ENCODE results near the gene CBFA2T2. TPM values are rescaled to one million over a fixed set of nuclear protein-coding genes. Genes with fewer than 3 reads are reported as not detected.

Gene CBFA2T2
- total RNA-seq, 1 experiment from 2014 or later, result 7.5 TPM

- Histone ChIP-seq H3K4me3 (ENCODE audit: insufficient read depth, low read depth, low read length) (peak overlapping the region; percentile 82), H3K36me3 (replicated peaks; ENCODE audit: control insufficient read depth, insufficient read depth, low read length) (peaks cover 5% of the 10 kb centered on the region), H3K27me3 (ENCODE audit: control insufficient read depth, insufficient read depth, low read length) (peaks cover 3% of the 10 kb centered on the region; the same call in 1 of the 2 replicates)
- peak; percentile 82 for DNase-seq
Measured at GRCh38 chr20:33684533-33685327, 194.8 kb downstream of the CBFA2T2 start.

- H3K27me3 ChIP-seq (ENCODE audit: control insufficient read depth, insufficient read depth, low read length), result peaks cover 3% of the 10 kb centered on the region; the same call in 1 of the 2 replicates
- peak; percentile 86 for DNase-seq
- no peaks in the 10 kb centered on the region; the same call in none of the 2 replicates for H3K36me3 ChIP-seq (replicated peaks; ENCODE audit: control insufficient read depth, insufficient read depth, low read length)
- H3K4me3 ChIP-seq (ENCODE audit: insufficient read depth, low read depth, low read length), result peak overlapping the region; percentile 82
Measured at GRCh38 chr20:33685328-33686099, 195.6 kb downstream of the CBFA2T2 start.

- peak within 1 kb of the TSS; percentile 82 for H3K4me3 ChIP-seq (ENCODE audit: insufficient read depth, low read depth, low read length)
- H3K36me3 ChIP-seq (replicated peaks; ENCODE audit: control insufficient read depth, insufficient read depth, low read length), result no peaks in the 10 kb centered on the region; the same call in 1 of the 2 replicates
- DNase-seq, result peak; percentile 100
- peaks cover 4% of the 10 kb centered on the region; the same call in 1 of the 2 replicates for H3K27me3 ChIP-seq (ENCODE audit: control insufficient read depth, insufficient read depth, low read length)
Measured at GRCh38 chr20:33686100-33686983, 196.4 kb downstream of the CBFA2T2 start, which contains the start of gene E2F1. TSS of gene E2F1 (minus strand) at chr20:33686385. CDS start at chr20:33686264, 121 bp downstream.

- Histone ChIP-seq H3K27me3 (ENCODE audit: control insufficient read depth, insufficient read depth, low read length) (peaks cover 4% of the 10 kb centered on the region; the same call in 1 of the 2 replicates), H3K36me3 (replicated peaks; ENCODE audit: control insufficient read depth, insufficient read depth, low read length) (no peaks in the 10 kb centered on the region; the same call in 1 of the 2 replicates), H3K4me3 (ENCODE audit: insufficient read depth, low read depth, low read length) (peak overlapping the region; percentile 6; the same call in 1 of the 2 replicates)
- no peak for DNase-seq
Measured at GRCh38 chr20:33686984-33687366, 197.1 kb downstream of the CBFA2T2 start.

DNA sequence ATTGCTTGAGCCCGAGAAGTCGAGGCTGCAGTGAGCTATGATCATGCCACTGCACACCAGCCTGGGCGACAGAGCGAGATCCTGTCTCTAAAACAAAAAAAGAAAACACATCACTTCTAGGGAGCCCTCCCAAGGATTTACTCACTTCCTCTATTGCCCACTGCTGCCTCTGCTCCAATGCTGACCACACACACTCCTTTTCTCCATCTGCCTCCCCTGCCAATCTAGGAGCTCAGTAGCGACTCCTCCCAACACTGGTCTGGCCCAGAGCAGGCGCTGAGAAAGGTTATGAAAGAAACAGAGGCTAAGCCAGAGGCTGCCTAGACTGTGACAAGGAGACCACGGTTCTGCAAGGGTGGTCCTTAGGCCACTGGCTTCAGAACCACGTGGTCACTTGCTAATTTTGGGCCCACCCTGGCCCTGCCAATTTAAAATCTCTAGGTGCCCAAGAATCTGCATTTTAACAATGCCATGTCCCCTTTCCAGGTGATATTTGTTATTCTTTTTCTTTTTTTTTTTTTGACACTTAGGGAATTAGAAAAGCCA is 197.5 kb downstream of the CBFA2T2 start:
- Histone ChIP-seq H3K36me3 (replicated peaks; ENCODE audit: control insufficient read depth, insufficient read depth, low read length) (no peaks in the 10 kb centered on the region; the same call in 1 of the 2 replicates), H3K27me3 (ENCODE audit: control insufficient read depth, insufficient read depth, low read length) (peaks cover 4% of the 10 kb centered on the region; the same call in 1 of the 2 replicates), H3K4me3 (ENCODE audit: insufficient read depth, low read depth, low read length) (no peak overlapping the region)
- no peak for DNase-seq

DNA sequence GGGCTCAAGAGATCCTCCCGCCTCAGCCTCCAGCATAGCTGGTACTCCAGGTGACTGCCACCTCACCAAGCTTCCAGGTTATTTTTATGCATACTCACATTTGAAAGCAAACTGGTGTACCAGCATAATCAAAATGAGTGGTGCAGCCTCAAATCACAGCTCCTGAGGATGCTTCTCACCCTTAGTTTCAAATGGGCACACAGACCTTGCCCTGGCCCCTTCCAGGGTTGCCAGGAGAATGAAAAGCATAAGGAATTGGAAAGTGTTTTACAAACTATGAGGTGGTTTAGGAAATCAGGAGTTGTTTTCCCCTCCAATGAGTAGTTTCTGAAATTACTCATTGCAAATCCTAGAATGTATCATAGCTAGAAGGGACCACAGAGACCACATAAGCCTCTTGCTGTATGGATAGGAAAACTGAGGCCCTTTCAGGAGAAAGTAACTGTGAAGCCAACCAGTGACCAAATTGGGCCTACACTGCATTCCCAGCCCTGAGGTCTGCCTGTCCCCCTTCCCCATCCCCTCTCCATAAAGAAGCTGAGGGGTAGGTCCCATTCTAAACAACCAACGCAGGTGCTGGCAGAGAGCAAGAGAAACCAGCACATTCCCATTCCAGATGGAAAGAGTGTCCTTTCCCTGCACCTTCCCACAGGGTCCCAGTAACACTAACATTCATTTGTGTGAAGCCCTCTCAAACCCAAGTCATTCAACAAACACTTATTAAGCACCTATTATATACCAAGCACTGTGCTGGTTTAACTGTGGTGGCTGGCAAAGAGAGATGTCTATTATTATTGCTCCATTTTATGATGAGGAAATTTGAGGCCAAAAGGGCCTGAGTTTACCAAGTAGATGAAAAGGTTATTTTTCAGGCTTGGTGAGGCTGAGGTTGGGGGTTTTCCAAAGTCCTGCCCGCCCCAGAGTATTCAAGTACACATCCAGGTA is 198.4 kb downstream of the CBFA2T2 start:
- Histone ChIP-seq H3K36me3 (replicated peaks; ENCODE audit: control insufficient read depth, insufficient read depth, low read length) (no peaks in the 10 kb centered on the region; the same call in 1 of the 2 replicates), H3K4me3 (ENCODE audit: insufficient read depth, low read depth, low read length) (no peak overlapping the region), H3K27me3 (ENCODE audit: control insufficient read depth, insufficient read depth, low read length) (peaks cover 4% of the 10 kb centered on the region; the same call in 1 of the 2 replicates)
- no peak for DNase-seq

DNA sequence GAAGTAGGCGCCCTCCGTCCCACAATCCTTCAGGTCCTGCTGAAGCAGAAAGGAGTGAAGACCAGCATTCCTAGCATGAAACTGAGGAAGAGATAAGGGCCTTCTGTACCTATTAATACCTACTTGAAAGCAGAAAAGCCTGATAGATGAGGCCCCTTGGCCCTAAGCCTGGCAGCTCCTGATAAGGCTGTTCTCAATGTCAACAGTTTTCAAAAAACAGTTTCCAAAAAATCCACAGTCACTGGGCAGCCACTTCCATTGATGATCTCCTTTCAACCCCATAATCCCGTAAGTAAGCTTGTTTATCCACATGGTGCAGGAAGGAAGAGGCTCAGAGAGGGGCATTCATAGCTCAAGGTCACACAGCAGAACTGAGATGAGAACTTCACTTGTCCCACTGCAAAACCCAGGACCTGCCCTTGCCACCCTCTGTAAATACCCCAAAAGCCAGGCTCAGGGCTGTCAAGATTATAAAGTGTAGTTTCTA is 199.1 kb downstream of the CBFA2T2 start:
- Histone ChIP-seq H3K36me3 (replicated peaks; ENCODE audit: control insufficient read depth, insufficient read depth, low read length) (no peaks in the 10 kb centered on the region; the same call in 1 of the 2 replicates), H3K27me3 (ENCODE audit: control insufficient read depth, insufficient read depth, low read length) (peaks cover 4% of the 10 kb centered on the region; the same call in 1 of the 2 replicates), H3K4me3 (ENCODE audit: insufficient read depth, low read depth, low read length) (no peak overlapping the region)
- DNase-seq, result no peak

- no peaks in the 10 kb centered on the region for H3K36me3 ChIP-seq (replicated peaks; ENCODE audit: control insufficient read depth, insufficient read depth, low read length)
- no peak overlapping the region for H3K4me3 ChIP-seq (ENCODE audit: insufficient read depth, low read depth, low read length)
- no peak for DNase-seq
- peaks cover 4% of the 10 kb centered on the region; the same call in 1 of the 2 replicates for H3K27me3 ChIP-seq (ENCODE audit: control insufficient read depth, insufficient read depth, low read length)
Measured at GRCh38 chr20:33689493-33689892, 199.6 kb downstream of the CBFA2T2 start.

- DNase-seq, result no peak
- peaks cover 4% of the 10 kb centered on the region; the same call in 1 of the 2 replicates for H3K27me3 ChIP-seq (ENCODE audit: control insufficient read depth, insufficient read depth, low read length)
- H3K4me3 ChIP-seq (ENCODE audit: insufficient read depth, low read depth, low read length), result no peak overlapping the region
- H3K36me3 ChIP-seq (replicated peaks; ENCODE audit: control insufficient read depth, insufficient read depth, low read length), result no peaks in the 10 kb centered on the region
Measured at GRCh38 chr20:33689973-33690372, 200.1 kb downstream of the CBFA2T2 start.

DNA sequence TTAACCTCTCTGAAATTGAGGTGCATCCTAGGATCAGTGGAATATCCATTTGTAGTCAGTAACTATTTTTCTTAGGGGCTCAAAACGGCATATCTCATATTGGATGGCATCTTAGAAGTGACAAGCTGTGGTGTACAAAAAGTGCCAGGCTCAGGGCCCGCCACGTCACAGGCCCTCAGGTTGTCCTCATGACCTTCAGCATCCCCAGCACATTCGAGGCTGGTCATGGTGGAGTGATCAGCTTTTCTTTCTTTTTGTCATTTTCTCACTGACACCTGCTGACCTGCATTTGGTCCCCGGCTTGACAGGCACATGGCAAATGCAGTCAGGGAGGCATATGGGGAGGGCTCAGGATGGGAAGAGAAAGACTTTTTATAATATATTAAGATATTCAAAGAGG is 203.4 kb downstream of the CBFA2T2 start:
- Histone ChIP-seq H3K4me3 (ENCODE audit: insufficient read depth, low read depth, low read length) (no peak overlapping the region), H3K36me3 (replicated peaks; ENCODE audit: control insufficient read depth, insufficient read depth, low read length) (no peaks in the 10 kb centered on the region), H3K27me3 (ENCODE audit: control insufficient read depth, insufficient read depth, low read length) (peaks cover 1% of the 10 kb centered on the region; the same call in 1 of the 2 replicates)
- no peak for DNase-seq

DNA sequence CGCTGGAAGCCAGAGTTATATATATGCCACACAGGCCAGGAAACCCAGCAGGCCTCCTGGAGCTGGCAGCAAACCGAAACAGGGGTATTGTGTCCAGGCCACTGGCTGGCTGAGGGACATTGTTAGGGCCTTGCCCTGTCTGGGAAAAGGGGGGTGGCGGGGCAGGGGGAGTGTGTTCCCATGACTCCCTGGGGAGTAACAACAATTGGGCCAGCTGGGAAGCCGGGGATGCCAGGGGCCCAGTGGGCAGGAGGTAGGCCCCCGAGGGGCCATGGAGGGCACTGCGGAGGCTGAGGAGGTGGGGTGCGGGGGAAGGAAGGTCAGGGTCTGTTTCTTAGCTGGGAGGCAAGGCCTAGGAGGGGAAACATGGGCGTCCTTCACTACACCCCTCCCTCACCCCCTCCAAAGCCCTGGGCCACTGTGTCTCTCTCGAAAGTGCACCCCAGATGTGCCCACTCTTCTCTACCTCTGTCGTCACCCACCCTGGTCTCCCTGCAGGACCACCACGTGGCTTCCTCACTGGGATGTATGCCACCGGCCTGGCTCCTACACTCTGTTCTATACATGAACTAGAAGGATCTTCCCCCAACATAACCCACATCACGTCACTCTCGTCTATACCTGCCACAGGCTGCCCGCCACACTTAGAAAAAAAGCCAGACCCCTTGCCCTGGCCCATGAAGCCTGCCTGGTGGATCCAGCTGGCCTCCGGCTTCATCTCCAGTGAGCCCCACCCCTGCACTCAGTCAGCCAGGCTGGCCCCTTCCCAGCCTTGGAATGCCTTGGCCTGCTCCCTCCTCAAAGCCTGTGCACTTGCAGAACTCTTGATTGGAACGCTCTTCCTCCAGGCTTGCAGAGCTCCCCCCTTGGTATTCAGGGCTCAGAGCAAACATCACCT is 204.1 kb downstream of the CBFA2T2 start:
- Histone ChIP-seq H3K4me3 (ENCODE audit: insufficient read depth, low read depth, low read length) (no peak overlapping the region), H3K27me3 (ENCODE audit: control insufficient read depth, insufficient read depth, low read length) (peaks cover 1% of the 10 kb centered on the region; the same call in 1 of the 2 replicates), H3K36me3 (replicated peaks; ENCODE audit: control insufficient read depth, insufficient read depth, low read length) (no peaks in the 10 kb centered on the region)
- DNase-seq, result peak; percentile 67

DNA sequence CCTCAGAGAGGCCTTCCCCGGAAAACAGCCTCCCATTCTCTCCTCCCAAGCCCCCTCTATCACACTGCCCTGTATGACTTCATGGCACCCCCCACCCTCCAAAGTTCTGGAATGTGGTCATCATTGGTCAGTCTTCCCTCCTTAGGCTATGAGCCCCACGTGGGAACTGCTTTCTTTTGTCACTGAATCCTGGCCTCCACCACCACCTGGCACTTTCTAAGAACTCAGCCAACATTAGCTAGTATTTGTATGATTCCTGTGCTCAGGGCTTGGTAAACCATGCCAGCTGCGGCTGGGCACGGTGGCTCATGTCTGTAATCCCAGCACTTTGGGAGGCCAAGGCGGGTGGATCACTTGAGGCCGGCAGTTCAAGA is 204.7 kb downstream of the CBFA2T2 start:
- Histone ChIP-seq H3K4me3 (ENCODE audit: insufficient read depth, low read depth, low read length) (no peak overlapping the region), H3K27me3 (ENCODE audit: control insufficient read depth, insufficient read depth, low read length) (peaks cover 1% of the 10 kb centered on the region; the same call in 1 of the 2 replicates), H3K36me3 (replicated peaks; ENCODE audit: control insufficient read depth, insufficient read depth, low read length) (no peaks in the 10 kb centered on the region)
- DNase-seq, result no peak

All from H7 (cell line).